Activated CD8-positive, alpha-beta memory T cell treated with anti-CD3 and anti-CD28 coated beads for 36 hours (primary cell): ENCODE measurements around the gene RNPS1. TPM values are rescaled to one million over a fixed set of nuclear protein-coding genes. Genes with fewer than 3 reads are reported as not detected.
"Not testable (repeated sequence)": the region's sequence is repeated elsewhere in the genome, so short reads cannot be mapped to it uniquely, and the experiment has no call there.

Experiments used
- CTCF ChIA-PET: fragments of 350-600 bp; sonication (Branson Sonifier 250); formaldehyde crosslinking; loops from one replicate; lab custom pipeline; 2021; ENCODE audit warnings: antibody characterized with exemption; lab: Charles Lee
- POLR2A ChIA-PET: fragments of 350-600 bp; sonication (Branson Sonifier 250); formaldehyde crosslinking; loops from one replicate; lab custom pipeline; 2021; ENCODE audit warnings: antibody characterized with exemption; lab: Charles Lee
- total RNA-seq, 2 experiments: library from RNA; stranded (reverse); gene quantifications; one replicate each; pipeline ENCODE4 v1.2.3, GENCODE V29; 2021

The RNPS1 gene
- total RNA-seq, 2 experiments from 2014 or later: 370 to 387 TPM

GRCh38 chr16:2270070-2270462, 2.1 kb upstream of the RNPS1 start:
- CTCF ChIA-PET: interaction anchor here (1.1 to 3.5 kb wide), 2 partner anchors 19 to 27 kb away, joined by 3 to 15 read pairs; partner anchors contain the start of gene ECI1
- POLR2A ChIA-PET: interaction anchor here (1.1 kb wide), 1 partner anchor 115 kb away, joined by 6 read pairs; the partner anchor contains the start of gene TRAF7

- CTCF ChIA-PET: not testable (repeated sequence)
- POLR2A ChIA-PET: interaction anchor here (2.6 kb wide), 1 partner anchor 112 kb away, joined by 6 read pairs; the partner anchor contains the start of gene TRAF7
Observed at GRCh38 chr16:2267505-2267912, 417 bp downstream of the RNPS1 start.

- POLR2A ChIA-PET: interaction anchor here (2.6 kb wide), 1 partner anchor 112 kb away, joined by 6 read pairs; the partner anchor contains the start of gene TRAF7
- CTCF ChIA-PET: not testable (repeated sequence)
Observed at GRCh38 chr16:2266887-2267286, 1.0 kb downstream of the RNPS1 start.

GRCh38 chr16:2263026-2263425, 4.9 kb downstream of the RNPS1 start:
- POLR2A ChIA-PET: interaction anchor here (1.5 kb wide), 1 partner anchor 9 kb away, joined by 4 read pairs; no protein-coding TSS in a partner anchor
- CTCF ChIA-PET: interaction anchor here (1.3 kb wide), 1 partner anchor 9 kb away, joined by 3 read pairs; no protein-coding TSS in a partner anchor

GRCh38 chr16:2260250-2260649, 7.7 kb downstream of the RNPS1 start:
- ChIA-PET POLR2A (interaction anchor here (0.7 kb wide), 1 partner anchor 623 kb away, joined by 9 read pairs; no protein-coding TSS in a partner anchor), CTCF (interaction anchor here (0.7 to 0.8 kb wide), 4 partner anchors 9 to 279 kb away, joined by 3 to 4 read pairs (median 4); no protein-coding TSS in a partner anchor)

GRCh38 chr16:2258530-2258929, 9.4 kb downstream of the RNPS1 start:
- CTCF ChIA-PET: interaction anchor here (0.5 to 0.7 kb wide), 2 partner anchors 117 to 692 kb away, joined by 3 read pairs; no protein-coding TSS in a partner anchor
- POLR2A ChIA-PET: not testable (repeated sequence)

- ChIA-PET POLR2A (no interaction called here), CTCF (interaction anchor here (0.7 kb wide), 1 partner anchor 691 kb away, joined by 3 read pairs; no protein-coding TSS in a partner anchor)
Observed at GRCh38 chr16:2257726-2258125, 10.2 kb downstream of the RNPS1 start.

GRCh38 chr16:2256531-2257140, 11.3 kb downstream of the RNPS1 start:
- ChIA-PET CTCF (interaction anchor here (0.7 kb wide), 1 partner anchor 16 kb away, joined by 3 read pairs; no protein-coding TSS in a partner anchor), POLR2A (interaction anchor here (0.6 kb wide), 1 partner anchor 60 kb away, joined by 5 read pairs; no protein-coding TSS in a partner anchor)

GRCh38 chr16:2253293-2253692, 14.6 kb downstream of the RNPS1 start:
- CTCF ChIA-PET: interaction anchor here (0.9 kb wide), 1 partner anchor 10 kb away, joined by 3 read pairs; no protein-coding TSS in a partner anchor

GRCh38 chr16:2252806-2253148, 15.1 kb downstream of the RNPS1 start:
- ChIA-PET CTCF (interaction anchor here (1.8 to 2.0 kb wide), 2 partner anchors 14 to 58 kb away, joined by 7 read pairs; no protein-coding TSS in a partner anchor), POLR2A (interaction anchor here (0.5 to 1.2 kb wide), 2 partner anchors 16 to 40 kb away, joined by 4 to 5 read pairs; no protein-coding TSS in a partner anchor)

More at GRCh38 chr16:2253293-2253692, 14.6 kb downstream of the RNPS1 start:
- POLR2A ChIA-PET: interaction anchor here (1.0 kb wide), 1 partner anchor 10 kb away, joined by 4 read pairs; no protein-coding TSS in a partner anchor

GRCh38 chr16:2251296-2252111, 16.4 kb downstream of the RNPS1 start, which contains the start of gene ECI1:
ECI1 (minus strand) TSS chr16:2251587; CDS start chr16:2251566, 21 bp downstream.
- POLR2A ChIA-PET: interaction anchor here (0.5 to 2.1 kb wide), 9 partner anchors 15 to 287 kb away, joined by 3 to 14 read pairs (median 4); partner anchors contain the start of genes DNASE1L2, PGP and TRAF7
- CTCF ChIA-PET: interaction anchor here (1.3 to 2.5 kb wide), 9 partner anchors 13 to 243 kb away, joined by 3 to 15 read pairs (median 5); partner anchors contain the start of genes E4F1, PGP and RNPS1

- ChIA-PET CTCF (interaction anchor here (1.3 to 2.5 kb wide), 9 partner anchors 12 to 242 kb away, joined by 3 to 15 read pairs (median 5); partner anchors contain the start of genes E4F1, PGP and RNPS1), POLR2A (interaction anchor here (0.5 to 2.1 kb wide), 9 partner anchors 14 to 882 kb away, joined by 3 to 14 read pairs (median 4); partner anchors contain the start of genes DNASE1L2, PGP and TRAF7)
Observed at GRCh38 chr16:2250652-2251295, 17.2 kb downstream of the RNPS1 start.

GRCh38 chr16:2246301-2246885, 21.5 kb downstream of the RNPS1 start:
- ChIA-PET CTCF (no interaction called here), POLR2A (no interaction called here)

GRCh38 chr16:2244926-2245795, 22.8 kb downstream of the RNPS1 start:
- POLR2A ChIA-PET: no interaction called here
- CTCF ChIA-PET: no interaction called here

- ChIA-PET POLR2A (no interaction called here), CTCF (no interaction called here)
Observed at GRCh38 chr16:2244301-2244700, 23.6 kb downstream of the RNPS1 start.

- POLR2A ChIA-PET: no interaction called here
- CTCF ChIA-PET: interaction anchor here (1.5 kb wide), 1 partner anchor 21 kb away, joined by 3 read pairs; no protein-coding TSS in a partner anchor
Observed at GRCh38 chr16:2243781-2244180, 24.1 kb downstream of the RNPS1 start.
